Subcutaneous adipose tissue (tissue), 4 donors: ENCODE results near the gene FCHSD2. TPM values are rescaled to one million over a fixed set of nuclear protein-coding genes. Genes with fewer than 3 reads are reported as not detected.

Source experiments
- CTCF ChIP-seq: fragments of 450-650 bp; IDR thresholded peaks from one replicate; pipeline ENCODE4 v1.5.1; 2016; ENCODE audit warnings: low read depth, mild to moderate bottlenecking, control low read depth, antibody characterized with exemption, moderate library complexity
- total RNA-seq, 4 donors: library from RNA; depleted of rRNA; stranded (reverse); fragments of >200 nt; gene quantifications; one replicate each; pipeline ENCODE4 v1.1.0, GENCODE V29; 2016

The FCHSD2 gene
- total RNA-seq, 4 donors from 2014 or later, result 26.2 to 34.7 (median 30.0) TPM

- TF ChIP-seq CTCF, result no peak
Measured at GRCh38 chr11:72860592-72860991, 281.5 kb downstream of the FCHSD2 start.

GRCh38 chr11:72860010-72860409 lies 282.1 kb downstream of the FCHSD2 start:
- no peak for TF ChIP-seq CTCF

GRCh38 chr11:72859126-72859525 lies 283.0 kb downstream of the FCHSD2 start:
- TF ChIP-seq CTCF, result no peak

- no peak for TF ChIP-seq CTCF
Measured at GRCh38 chr11:72856551-72857345, 285.4 kb downstream of the FCHSD2 start.

- no peak for TF ChIP-seq CTCF
Measured at GRCh38 chr11:72856065-72856464, 286.1 kb downstream of the FCHSD2 start.

GRCh38 chr11:72851726-72852125 lies 290.4 kb downstream of the FCHSD2 start:
- no peak for TF ChIP-seq CTCF

- TF ChIP-seq CTCF, result no peak
Measured at GRCh38 chr11:72850832-72851231, 291.3 kb downstream of the FCHSD2 start.
